Thymus (tissue), 11 donors: ENCODE measurements around the gene PLCH1. TPM values are rescaled to one million over a fixed set of nuclear protein-coding genes. Genes with fewer than 3 reads are reported as not detected.

ENCODE experiments used
- DNase-seq, 9 donors: peaks; one replicate each; pipeline ENCODE4 v3.0.0-alpha.2; 2013; ENCODE audit warnings: low spot score in 9 of 9, low read depth in 6 of 9, missing footprints in 1 of 9
- H3K27ac ChIP-seq, 2 donors: one replicate each; pipeline ENCODE4 v1.5.1; 2013; ENCODE audit warnings: control low read depth in 1 of 2, low read depth in 1 of 2, low read length in 1 of 2, mild to moderate bottlenecking in 1 of 2, moderate library complexity in 1 of 2
- H3K27me3 ChIP-seq, 2 donors: one replicate each; pipeline ENCODE4 v1.5.1; 2013; ENCODE audit warnings: low read length in 1 of 2; ENCODE audit not compliant: control insufficient read depth in 2 of 2, insufficient read depth in 1 of 2
- H3K36me3 ChIP-seq, 2 donors: one replicate each; pipeline ENCODE4 v1.5.1; 2013; ENCODE audit warnings: low read length in 1 of 2, mild to moderate bottlenecking in 1 of 2, moderate library complexity in 1 of 2; ENCODE audit not compliant: control insufficient read depth in 2 of 2, insufficient read depth in 2 of 2
- H3K4me1 ChIP-seq, 2 donors: one replicate each; pipeline ENCODE4 v1.5.1; 2013; ENCODE audit warnings: low read length in 2 of 2; ENCODE audit not compliant: control insufficient read depth in 2 of 2, insufficient read depth in 2 of 2
- H3K4me3 ChIP-seq, 2 donors: one replicate each; pipeline ENCODE4 v1.5.1; 2013; ENCODE audit warnings: low read length in 2 of 2, control low read depth in 1 of 2, mild to moderate bottlenecking in 1 of 2
- H3K9me3 ChIP-seq, 2 donors: one replicate each; pipeline ENCODE4 v1.5.1; 2013; ENCODE audit warnings: low read length in 1 of 2, mild to moderate bottlenecking in 1 of 2; ENCODE audit not compliant: control insufficient read depth in 2 of 2, insufficient read depth in 1 of 2
- WGBS: extraction: QIAGEN DNeasy Blood & Tissue Kit; methylation state at CpG from one replicate; pipeline ENCODE4 v1.1.7; 2013; 5-methylcytosine and 5-hydroxymethylcytosine counted together
- polyA plus RNA-seq: library from polyadenylated mRNA; stranded (reverse); fragments of 200-250 nt; gene quantifications from one replicate; pipeline ENCODE4 v1.2.3, GENCODE V29; 2013
- total RNA-seq: library from RNA; stranded (reverse); fragments of 120-200 nt; gene quantifications from one replicate; pipeline ENCODE4 v1.2.4, GENCODE V29; 2013
- donor health status: healthy.

The PLCH1 gene
- total and polyA plus RNA-seq, 2 donors, result 7.6 to 29.3 TPM

DNA sequence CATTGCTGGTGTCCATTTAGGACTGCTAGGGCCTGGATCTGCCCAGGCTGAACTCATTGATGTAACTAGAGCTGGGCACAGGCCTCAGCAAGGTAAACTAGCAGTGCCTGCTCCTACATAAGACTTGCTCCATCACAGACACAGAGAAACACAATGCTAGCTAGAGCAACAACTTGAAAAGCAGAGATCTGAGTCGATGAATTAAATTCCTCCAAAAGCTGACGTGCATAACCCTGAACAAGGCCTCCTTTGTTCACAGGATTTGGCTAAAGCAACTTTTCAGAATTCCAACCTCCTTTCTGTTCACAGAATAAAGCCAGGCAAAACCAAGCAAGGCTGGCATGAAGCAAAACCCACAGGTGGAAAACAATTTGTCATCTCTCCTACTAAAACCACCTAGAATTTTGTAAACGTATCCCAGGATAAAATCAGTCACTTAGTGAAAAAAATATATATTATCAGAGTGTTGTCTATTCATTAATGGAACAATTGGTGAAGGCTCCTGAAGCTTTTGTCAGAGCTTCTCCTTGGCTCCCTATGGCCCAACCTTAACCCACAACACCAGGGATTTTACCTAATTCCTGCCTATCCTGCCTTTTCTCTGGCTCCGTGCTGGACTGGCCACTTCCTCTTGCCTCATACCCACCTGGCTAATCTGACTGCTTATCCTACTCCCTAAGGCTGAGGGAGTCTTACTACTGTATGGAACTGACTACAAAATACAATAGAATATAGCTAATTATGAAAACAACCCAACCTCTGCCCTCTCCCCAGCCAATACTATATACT, 39.9 kb downstream of the PLCH1 start:
- Histone ChIP-seq H3K27me3 (no peaks in the 10 kb centered on the region), H3K4me3 (no peak overlapping the region), H3K4me1 (no peaks in the 10 kb centered on the region), H3K27ac (no peak overlapping the region), H3K9me3 (no peaks in the 10 kb centered on the region), H3K36me3 (no peaks in the 10 kb centered on the region)
- DNase-seq, result no peak
- 95% methylated on average over 4 of the region's 4 CpGs for WGBS

DNA sequence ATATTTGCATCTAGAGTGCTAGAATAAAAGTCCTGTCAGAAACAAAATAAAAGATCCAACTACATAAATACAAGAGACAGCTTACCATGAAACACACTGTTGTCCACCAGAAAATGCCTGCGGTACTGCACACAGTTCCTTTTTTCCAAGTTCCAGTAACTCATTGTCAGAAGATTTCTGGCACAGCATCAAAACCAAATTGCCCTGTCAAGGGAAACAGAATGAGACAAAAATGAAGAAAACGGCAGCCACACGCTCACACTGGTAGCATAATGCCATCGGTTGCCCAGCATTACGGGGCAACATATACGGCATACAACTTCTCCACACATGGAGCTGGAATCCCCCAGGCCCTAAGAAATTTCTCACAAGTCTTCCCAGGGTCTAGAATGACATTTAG, 40.8 kb downstream of the PLCH1 start:
- no peaks in the 10 kb centered on the region for H3K27me3 ChIP-seq
- no peaks in the 10 kb centered on the region for H3K9me3 ChIP-seq
- 63% methylated on average over 6 of the region's 6 CpGs for WGBS
- H3K27ac ChIP-seq, result no peak overlapping the region
- DNase-seq, result no peak
- no peaks in the 10 kb centered on the region for H3K4me1 ChIP-seq
- no peak overlapping the region for H3K4me3 ChIP-seq
- no peaks in the 10 kb centered on the region for H3K36me3 ChIP-seq

DNA sequence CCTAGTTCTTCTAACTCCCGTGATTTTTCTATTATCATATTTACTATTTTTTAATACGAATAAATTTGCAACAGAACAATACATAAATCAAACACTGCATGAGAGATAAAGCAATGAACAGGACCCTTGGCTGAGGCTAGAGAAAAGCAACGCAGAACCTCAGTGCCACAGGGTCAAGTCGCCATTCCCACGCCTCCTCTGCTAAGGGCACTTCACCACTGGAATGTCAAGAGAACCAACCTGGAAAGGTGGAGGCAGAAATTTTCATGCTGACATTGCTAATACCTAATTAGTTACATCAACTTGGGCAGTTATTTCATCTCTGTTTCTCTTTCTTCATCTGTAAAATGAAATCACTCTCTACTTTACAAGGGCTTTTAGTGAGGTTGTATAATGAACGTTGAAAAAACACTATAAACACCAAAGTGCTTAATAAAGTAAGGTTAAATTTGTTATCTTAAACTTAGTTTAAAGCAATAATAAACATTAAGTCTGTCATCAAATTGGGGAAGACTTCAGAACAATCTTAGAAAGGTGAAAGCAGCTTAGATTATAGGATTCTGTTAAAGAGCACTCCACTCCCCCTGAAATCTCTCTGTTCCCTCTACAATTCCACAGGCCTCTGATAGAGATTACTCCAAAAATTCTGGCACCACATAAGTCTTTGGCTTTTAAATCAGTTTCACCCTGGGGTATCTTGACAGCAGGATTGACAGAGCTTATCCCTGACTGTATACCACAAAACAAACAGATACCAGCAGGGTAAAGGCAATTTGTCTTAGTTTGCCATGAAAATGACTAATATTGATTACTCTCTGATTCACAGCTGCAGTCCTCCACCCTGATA, 41.9 kb downstream of the PLCH1 start:
- Histone ChIP-seq H3K27ac (no peak overlapping the region), H3K36me3 (no peaks in the 10 kb centered on the region), H3K9me3 (no peaks in the 10 kb centered on the region), H3K4me1 (no peaks in the 10 kb centered on the region), H3K27me3 (no peaks in the 10 kb centered on the region), H3K4me3 (no peak overlapping the region)
- 96% methylated on average over 6 of the region's 6 CpGs for WGBS
- DNase-seq, result no peak

DNA sequence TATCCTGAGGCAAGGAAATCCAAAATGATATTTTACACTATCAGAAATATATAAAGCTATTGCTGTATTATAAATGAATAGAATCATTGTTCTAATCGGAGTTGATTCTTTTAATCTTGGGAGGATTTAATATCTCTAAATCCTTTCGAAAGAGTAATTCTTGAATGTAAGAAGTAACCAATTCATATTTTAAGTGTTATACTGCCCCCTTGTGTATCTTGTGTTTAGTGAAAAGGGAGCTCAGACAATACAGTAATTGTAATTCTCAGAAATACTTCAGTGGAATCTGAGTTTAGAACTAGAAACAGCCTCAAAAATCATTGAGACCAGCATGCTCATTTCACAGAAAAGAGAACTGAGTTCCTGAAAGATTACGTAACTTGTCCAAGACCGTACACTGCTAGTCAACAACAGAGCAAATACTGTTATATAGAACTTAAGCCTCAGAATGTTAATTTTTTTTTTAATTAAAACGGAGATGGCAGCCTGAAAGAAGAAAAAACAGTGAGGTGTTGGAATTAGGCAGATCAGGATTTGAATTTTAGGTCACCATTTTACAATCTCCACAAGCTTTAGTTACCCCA, 42.9 kb downstream of the PLCH1 start:
- DNase-seq, result peak; percentile 19 to 78 (median 42)
- no peak overlapping the region for H3K27ac ChIP-seq
- H3K9me3 ChIP-seq, result no peaks in the 10 kb centered on the region
- no peaks in the 10 kb centered on the region for H3K36me3 ChIP-seq
- H3K27me3 ChIP-seq, result no peaks in the 10 kb centered on the region
- H3K4me1 ChIP-seq, result no peaks in the 10 kb centered on the region
- H3K4me3 ChIP-seq, result no peak overlapping the region
- WGBS, result 40% methylated on average over 5 of the region's 5 CpGs

DNA sequence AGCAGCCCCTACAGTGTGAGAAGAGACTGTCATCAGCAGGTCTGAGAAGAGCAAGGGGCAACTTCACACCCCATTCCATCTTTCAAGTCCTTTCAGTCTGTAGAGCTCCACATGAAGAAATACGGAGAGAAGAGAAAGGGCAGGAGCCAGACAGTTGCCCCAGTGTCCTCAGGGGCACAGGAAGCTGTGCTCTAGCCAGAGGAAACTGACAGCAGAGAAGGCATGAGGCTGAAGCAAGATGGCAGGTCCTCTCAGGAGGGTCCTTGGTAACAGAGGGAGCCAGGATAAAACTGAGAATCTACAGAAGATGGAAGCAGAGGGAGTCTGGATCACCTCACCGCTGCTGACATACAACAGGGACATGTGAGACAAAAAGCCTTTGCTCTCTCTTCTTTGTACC, 47.3 kb downstream of the PLCH1 start:
- Histone ChIP-seq H3K4me3 (no peak overlapping the region), H3K36me3 (no peaks in the 10 kb centered on the region), H3K9me3 (no peaks in the 10 kb centered on the region), H3K4me1 (no peaks in the 10 kb centered on the region), H3K27ac (no peak overlapping the region), H3K27me3 (no peaks in the 10 kb centered on the region)
- 94% methylated on average over 2 of the region's 2 CpGs for WGBS
- DNase-seq, result no peak

DNA sequence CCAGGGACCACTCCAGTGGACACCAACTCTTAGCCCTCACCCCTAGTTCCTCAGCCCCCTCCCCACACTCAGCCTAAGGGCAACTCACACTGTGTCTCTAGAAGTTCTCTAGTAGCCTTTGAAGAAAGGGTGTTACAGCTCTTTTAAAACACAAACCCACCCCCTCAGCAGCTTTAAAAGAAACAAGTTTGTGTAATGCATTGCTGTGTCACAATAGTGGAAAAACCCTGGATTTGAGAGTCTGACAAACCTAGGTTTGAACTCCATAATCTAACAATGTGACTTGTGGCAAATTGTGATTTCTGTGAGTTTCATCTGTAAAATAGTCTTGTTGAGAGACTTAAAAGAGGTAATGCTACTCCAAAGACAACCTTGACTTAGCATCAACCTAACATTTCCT, 54.0 kb downstream of the PLCH1 start:
- DNase-seq, result no peak
- no peaks in the 10 kb centered on the region for H3K27me3 ChIP-seq
- H3K4me1 ChIP-seq, result no peaks in the 10 kb centered on the region
- H3K9me3 ChIP-seq, result no peaks in the 10 kb centered on the region
- H3K36me3 ChIP-seq, result no peaks in the 10 kb centered on the region
- H3K27ac ChIP-seq, result no peak overlapping the region
- no peak overlapping the region for H3K4me3 ChIP-seq

DNA sequence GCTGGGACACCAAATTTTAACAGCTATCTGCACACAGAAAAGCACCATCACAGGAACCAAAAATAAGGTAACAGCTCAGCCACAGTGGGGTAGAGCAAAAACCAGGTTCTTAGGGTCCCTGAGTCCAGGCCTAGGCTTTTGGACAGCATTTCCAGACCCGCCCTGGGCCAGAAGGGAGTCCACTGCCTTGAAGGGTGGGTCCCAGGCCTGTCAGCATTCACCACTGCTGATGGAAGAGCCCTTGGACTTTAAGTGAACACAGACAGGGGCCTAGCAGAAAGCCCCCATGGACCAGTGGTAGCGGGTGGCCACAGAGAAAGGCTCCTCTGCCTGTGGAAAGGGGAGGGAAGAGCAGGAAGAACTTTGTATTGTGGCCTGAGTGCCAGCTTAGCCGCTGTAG, 56.4 kb downstream of the PLCH1 start:
- Histone ChIP-seq H3K27me3 (no peaks in the 10 kb centered on the region), H3K36me3 (no peaks in the 10 kb centered on the region), H3K27ac (no peak overlapping the region), H3K4me1 (no peaks in the 10 kb centered on the region), H3K9me3 (no peaks in the 10 kb centered on the region), H3K4me3 (no peak overlapping the region)
- WGBS, result 94% methylated on average over 3 of the region's 3 CpGs
- DNase-seq, result no peak

DNA sequence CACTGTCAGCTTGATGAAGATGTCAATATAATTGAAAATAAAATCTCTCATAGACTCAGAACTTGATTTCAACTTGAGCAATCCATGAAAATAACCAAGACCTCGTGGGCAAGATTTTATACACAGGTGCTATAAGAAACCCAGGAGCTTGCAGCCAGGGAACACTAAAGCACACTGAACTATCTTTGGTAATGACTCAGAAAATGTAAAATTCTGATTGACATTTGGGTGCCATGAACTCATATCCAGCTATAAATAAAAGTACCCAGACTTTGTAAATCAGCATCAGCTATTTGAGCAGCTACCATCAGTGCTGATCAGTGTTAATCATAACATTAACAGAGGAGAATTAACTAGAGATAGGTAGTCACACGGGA, 61.5 kb downstream of the PLCH1 start:
- Histone ChIP-seq H3K4me1 (no peaks in the 10 kb centered on the region), H3K27me3 (no peaks in the 10 kb centered on the region), H3K36me3 (no peaks in the 10 kb centered on the region), H3K4me3 (no peak overlapping the region), H3K9me3 (no peaks in the 10 kb centered on the region), H3K27ac (no peak overlapping the region)
- DNase-seq, result no peak
- 97% methylated on average over 2 of the region's 2 CpGs for WGBS
